Epithelial cell of proximal tubule (primary cell): Measurements from ENCODE around the gene UBAP2. TPM values are rescaled to one million over a fixed set of nuclear protein-coding genes. Genes with fewer than 3 reads are reported as not detected.

Source experiments
- DNase-seq: peaks from one replicate; pipeline ENCODE4 v3.0.0-alpha.2; 2011; ENCODE audit warnings: low read depth
- H3K4me3 ChIP-seq: 2 replicates; pipeline ENCODE4 v1.5.1; 2011; ENCODE audit warnings: low read depth, mild to moderate bottlenecking, low read length
- total RNA-seq: library from RNA; depleted of rRNA; stranded (reverse); fragments of >200 nt; gene quantifications from 2 replicates; pipeline ENCODE4 v1.2.3, GENCODE V29; 2015
- TF ChIP-seq, protein P1 (sequence below): conservative IDR thresholded peaks from 2 replicates; pipeline ENCODE4 v1.5.1; 2012; ENCODE audit warnings: low read depth, mild to moderate bottlenecking, low read length

UBAP2 gene
- total RNA-seq, 1 donor from 2014 or later = 19.1 TPM

DNA sequence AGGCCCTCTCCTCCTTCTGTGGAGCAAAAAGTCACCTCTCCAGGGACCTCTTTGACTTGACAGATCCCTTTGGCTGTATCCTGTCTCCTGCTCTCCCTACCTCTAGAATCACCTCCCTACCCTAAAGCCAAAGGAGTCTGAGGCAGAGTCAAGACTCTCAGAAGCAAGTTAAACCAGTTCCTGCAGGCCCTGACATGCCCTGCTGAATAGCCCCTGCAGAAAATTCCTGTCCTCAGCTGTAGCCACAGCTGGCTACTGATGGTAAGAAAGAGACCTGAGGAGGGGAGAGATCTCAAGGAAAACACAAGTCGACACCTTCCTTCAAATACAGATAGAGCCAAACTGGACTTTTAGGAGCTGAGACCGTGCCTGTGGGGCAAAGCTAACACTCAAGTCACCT is 23.7 kb upstream of the UBAP2 start:
- no peak for DNase-seq
- TF ChIP-seq, protein P1, sequence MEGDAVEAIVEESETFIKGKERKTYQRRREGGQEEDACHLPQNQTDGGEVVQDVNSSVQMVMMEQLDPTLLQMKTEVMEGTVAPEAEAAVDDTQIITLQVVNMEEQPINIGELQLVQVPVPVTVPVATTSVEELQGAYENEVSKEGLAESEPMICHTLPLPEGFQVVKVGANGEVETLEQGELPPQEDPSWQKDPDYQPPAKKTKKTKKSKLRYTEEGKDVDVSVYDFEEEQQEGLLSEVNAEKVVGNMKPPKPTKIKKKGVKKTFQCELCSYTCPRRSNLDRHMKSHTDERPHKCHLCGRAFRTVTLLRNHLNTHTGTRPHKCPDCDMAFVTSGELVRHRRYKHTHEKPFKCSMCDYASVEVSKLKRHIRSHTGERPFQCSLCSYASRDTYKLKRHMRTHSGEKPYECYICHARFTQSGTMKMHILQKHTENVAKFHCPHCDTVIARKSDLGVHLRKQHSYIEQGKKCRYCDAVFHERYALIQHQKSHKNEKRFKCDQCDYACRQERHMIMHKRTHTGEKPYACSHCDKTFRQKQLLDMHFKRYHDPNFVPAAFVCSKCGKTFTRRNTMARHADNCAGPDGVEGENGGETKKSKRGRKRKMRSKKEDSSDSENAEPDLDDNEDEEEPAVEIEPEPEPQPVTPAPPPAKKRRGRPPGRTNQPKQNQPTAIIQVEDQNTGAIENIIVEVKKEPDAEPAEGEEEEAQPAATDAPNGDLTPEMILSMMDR = no peak
- no peak overlapping the region for H3K4me3 ChIP-seq

DNA sequence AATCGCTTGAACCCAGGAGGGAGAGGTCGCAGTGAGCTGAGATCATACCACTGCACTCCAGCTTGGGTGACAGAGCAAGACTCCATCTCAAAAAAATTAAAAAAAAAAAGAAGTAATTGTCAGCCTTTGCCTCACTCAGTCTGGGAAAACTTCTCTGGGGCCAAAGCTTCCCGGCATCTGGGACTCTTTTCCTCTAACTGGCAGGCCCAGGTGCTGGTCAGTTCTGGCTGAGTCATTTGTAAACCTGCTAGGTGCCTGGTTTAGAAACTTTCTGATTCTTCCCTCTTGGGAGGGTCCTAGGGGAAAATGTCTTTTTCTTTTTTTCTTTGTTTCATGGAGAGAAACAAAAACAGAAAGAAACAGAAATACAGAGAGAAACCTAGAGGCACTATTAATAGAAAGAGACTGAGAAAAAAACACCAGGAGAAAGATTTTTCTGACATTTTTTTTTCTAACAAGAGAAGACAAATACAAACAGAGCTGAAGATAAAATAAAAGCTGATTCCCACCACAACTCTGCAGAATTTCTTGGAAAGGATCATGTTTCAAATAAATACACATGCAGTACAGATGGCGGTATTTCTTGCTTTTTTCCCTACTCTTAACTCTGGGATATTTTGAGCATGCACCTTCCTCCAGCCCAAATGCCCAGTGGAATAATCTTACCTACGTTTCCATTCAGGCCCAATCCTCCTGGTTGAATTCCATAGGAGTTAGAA is 22.1 kb upstream of the UBAP2 start:
- no peak overlapping the region for H3K4me3 ChIP-seq
- DNase-seq = no peak
- TF ChIP-seq, protein P1 = no peak

DNA sequence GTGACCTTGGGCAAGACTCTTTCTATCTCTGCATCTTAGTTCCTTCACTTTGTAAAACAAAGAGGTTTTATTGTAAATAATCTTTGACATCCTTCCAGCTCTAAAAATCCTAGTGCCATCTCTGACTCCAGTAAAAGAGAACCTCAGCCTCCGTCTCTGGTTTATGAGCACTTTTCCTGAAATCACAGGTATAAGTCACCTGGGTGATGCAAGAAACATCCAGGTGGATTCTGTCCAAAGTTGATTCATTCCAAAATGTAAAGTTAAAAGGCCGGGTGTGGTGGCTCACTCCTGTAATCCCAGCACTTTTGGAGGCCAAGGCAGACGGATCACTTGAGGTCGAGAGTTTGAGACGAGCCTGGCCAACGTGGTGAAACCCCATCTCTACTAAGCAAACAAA is 21.1 kb upstream of the UBAP2 start:
- H3K4me3 ChIP-seq = no peak overlapping the region
- no peak for DNase-seq
- TF ChIP-seq, protein P1 = no peak

DNA sequence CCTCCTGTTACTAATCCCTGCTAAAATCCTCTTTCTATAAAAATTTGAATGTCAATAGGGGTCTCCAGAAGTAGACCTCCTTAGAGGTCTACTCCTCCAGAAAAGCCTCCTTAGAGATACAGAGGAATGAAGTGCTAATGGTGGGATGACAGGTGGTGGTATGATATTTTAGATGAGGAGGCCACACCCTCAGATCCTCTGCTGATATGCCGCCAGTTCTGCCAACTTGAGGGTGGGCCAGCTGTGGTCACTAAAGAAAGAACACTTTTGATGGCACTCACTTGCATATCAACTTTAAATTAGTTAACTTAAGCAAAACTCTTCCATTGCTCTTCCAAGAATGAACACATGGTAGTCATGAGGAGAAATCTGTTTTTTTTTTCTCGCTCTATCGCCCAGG is 16.9 kb upstream of the UBAP2 start:
- DNase-seq = no peak
- H3K4me3 ChIP-seq = no peak overlapping the region
- TF ChIP-seq, protein P1 = no peak

DNA sequence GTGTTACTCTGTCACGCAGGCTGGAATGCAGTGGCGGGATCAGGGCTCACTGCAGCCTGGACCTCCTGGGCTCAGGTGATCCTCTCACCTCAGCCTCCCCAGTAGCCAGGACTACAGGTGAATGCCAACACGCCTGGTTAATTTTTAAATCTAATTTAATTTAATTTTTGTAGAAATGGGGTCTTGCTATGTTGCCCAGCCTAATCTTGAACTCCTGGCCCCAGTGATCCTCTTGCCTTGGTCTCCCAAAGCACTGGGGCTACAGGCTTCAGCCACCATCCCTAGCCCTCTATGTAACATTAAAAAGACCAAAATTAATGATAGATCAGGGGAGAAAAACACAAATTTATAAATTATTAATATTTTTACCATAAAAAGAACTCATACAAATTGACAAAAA is 11.3 kb upstream of the UBAP2 start:
- TF ChIP-seq, protein P1 = no peak
- DNase-seq = no peak

DNA sequence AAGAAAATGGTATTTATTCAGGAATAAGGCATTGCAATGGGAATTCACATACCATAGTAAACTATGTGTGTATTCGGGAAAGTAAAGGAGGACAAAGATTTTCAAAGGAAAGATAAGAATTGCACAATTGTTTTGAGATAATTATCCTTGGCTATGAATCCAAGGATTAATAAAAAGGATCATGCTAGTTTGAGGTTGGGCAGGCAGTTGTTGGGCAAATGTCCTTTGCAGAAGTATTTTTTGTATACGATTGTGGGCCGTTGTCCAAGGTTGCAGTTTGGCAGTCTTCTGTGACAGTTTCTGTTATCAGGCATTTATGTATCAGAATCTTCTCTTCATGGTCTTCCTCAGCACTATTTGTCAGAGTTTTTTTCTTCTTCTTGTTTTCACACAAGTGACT is 10.6 kb upstream of the UBAP2 start:
- H3K4me3 ChIP-seq = no peak overlapping the region
- no peak for DNase-seq
- TF ChIP-seq, protein P1 = no peak

More for the DNA sequence above, 11.3 kb upstream of the UBAP2 start:
- H3K4me3 ChIP-seq = no peak overlapping the region

DNA sequence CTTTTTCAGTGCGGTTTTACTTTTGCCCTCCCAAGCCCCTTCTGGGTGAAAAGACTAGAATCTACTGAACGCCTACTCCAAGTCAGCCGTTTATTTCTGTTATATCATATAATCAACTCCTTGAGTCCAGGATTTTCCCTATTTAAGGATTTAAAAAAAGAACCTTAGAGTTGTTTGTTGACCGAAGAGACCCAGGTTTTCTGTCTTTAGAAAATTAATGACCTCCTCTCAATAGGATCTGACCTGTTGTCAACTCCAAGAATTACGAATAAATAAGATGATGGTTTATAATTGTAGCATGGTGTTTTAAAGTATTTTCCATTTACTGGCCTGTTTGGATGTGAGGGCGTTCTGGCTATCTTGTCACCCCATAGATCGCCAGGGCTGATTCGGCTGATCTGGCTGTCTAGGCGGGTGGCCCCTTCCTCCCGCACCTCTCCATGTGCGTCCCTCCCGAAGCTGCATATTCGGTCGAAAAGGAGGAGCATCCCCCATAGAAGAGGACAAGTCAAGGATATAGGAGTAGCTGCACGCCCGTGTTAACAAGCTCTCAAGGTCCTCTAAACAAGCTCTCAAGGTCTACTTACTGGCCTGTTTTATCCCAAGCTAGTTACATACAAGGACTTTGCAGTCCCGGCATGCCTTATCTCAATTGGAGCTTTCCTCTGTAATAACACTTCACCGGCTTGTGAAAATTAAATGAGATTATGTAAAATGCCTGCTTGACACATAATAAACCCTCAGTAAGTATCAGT is 1.1 kb upstream of the UBAP2 start:
- peak overlapping the region; percentile 98 for H3K4me3 ChIP-seq
- DNase-seq = no peak
- TF ChIP-seq, protein P1 = no peak
